ENCODE data around the gene NTPCR.

Gene NTPCR

GRCh38 chr1:233016798-233017197 is 66.4 kb downstream of the NTPCR start:
- Histone ChIP-seq H3K9ac (ENCODE audit: low read depth, low read length) (no peak overlapping the region), H3K4me3 (ENCODE audit: low read depth, low read length) (no peak overlapping the region), H3K36me3 (ENCODE audit: control insufficient read depth, insufficient read depth, low read length) (peaks cover 30% of the 10 kb centered on the region), H3K4me1 (ENCODE audit: control insufficient read depth, insufficient read depth, low read length) (peaks cover 13% of the 10 kb centered on the region; the same call in 1 of the 2 replicates), H3K27me3 (ENCODE audit: control insufficient read depth, insufficient read depth, low read length) (no peaks in the 10 kb centered on the region), H3K27ac (ENCODE audit: low read depth, low read length) (no peak overlapping the region), H3K9me3 (ENCODE audit: control insufficient read depth, insufficient read depth, low read length) (no peaks in the 10 kb centered on the region)

DNA sequence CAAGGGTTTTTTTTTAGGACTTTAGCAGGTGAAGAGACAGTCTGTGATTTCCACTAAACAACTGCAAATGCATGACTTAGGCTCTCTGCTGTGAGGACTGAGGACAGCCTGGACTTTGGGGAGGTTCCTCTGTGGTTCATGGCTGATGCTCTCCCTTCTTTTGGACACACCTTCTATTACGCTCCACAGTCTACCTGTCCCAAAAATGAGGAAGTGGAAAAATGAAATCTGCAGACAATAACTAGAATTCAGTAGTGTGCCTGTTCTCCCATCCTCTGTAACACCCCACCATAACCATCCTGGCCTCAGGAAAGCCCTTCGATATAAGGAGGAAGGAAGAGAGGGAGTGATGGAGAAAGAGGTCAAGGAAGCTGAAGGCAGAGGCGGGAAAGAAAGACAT is 68.7 kb downstream of the NTPCR start:
- Histone ChIP-seq H3K9me3 (ENCODE audit: control insufficient read depth, insufficient read depth, low read length) (no peaks in the 10 kb centered on the region), H3K4me3 (ENCODE audit: low read depth, low read length) (no peak overlapping the region), H3K27me3 (ENCODE audit: control insufficient read depth, insufficient read depth, low read length) (no peaks in the 10 kb centered on the region), H3K4me1 (ENCODE audit: control insufficient read depth, insufficient read depth, low read length) (peaks cover 13% of the 10 kb centered on the region; the same call in 1 of the 2 replicates), H3K27ac (ENCODE audit: low read depth, low read length) (no peak overlapping the region), H3K36me3 (ENCODE audit: control insufficient read depth, insufficient read depth, low read length) (peaks cover 16% of the 10 kb centered on the region), H3K9ac (ENCODE audit: low read depth, low read length) (no peak overlapping the region)

GRCh38 chr1:233019778-233020325 is 69.4 kb downstream of the NTPCR start:
- no peak overlapping the region for H3K4me3 ChIP-seq (ENCODE audit: low read depth, low read length)
- H3K27me3 ChIP-seq (ENCODE audit: control insufficient read depth, insufficient read depth, low read length), result no peaks in the 10 kb centered on the region
- H3K27ac ChIP-seq (ENCODE audit: low read depth, low read length), result no peak overlapping the region
- H3K9ac ChIP-seq (ENCODE audit: low read depth, low read length), result no peak overlapping the region
- no peaks in the 10 kb centered on the region for H3K9me3 ChIP-seq (ENCODE audit: control insufficient read depth, insufficient read depth, low read length)
- peaks cover 13% of the 10 kb centered on the region; the same call in 1 of the 2 replicates for H3K4me1 ChIP-seq (ENCODE audit: control insufficient read depth, insufficient read depth, low read length)
- peaks cover 13% of the 10 kb centered on the region for H3K36me3 ChIP-seq (ENCODE audit: control insufficient read depth, insufficient read depth, low read length)

GRCh38 chr1:233020426-233020825 is 70.0 kb downstream of the NTPCR start:
- Histone ChIP-seq H3K27ac (ENCODE audit: low read depth, low read length) (no peak overlapping the region), H3K9ac (ENCODE audit: low read depth, low read length) (no peak overlapping the region), H3K27me3 (ENCODE audit: control insufficient read depth, insufficient read depth, low read length) (no peaks in the 10 kb centered on the region), H3K9me3 (ENCODE audit: control insufficient read depth, insufficient read depth, low read length) (no peaks in the 10 kb centered on the region), H3K36me3 (ENCODE audit: control insufficient read depth, insufficient read depth, low read length) (peaks cover 13% of the 10 kb centered on the region), H3K4me1 (ENCODE audit: control insufficient read depth, insufficient read depth, low read length) (peaks cover 14% of the 10 kb centered on the region), H3K4me3 (ENCODE audit: low read depth, low read length) (no peak overlapping the region)

DNA sequence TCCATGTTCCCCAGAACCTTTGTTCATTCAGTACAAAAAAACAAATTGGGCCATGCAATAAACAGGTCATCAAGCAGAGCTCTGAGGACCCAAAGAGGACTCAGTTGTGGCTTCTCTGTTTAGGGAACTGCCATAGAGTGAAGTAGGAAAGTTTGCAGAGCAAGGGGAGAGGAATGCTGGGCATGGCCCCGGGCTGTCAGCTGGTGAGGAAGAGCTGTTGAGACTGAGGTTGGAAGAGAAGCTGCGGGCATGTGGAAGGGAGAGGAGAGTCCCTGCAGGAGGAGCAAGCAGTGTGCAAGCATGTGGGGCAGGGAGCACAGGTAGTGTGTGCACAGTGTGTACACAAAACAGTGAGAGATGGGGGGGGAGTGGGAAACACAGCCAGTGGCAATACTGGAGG is 71.8 kb downstream of the NTPCR start:
- Histone ChIP-seq H3K27ac (ENCODE audit: low read depth, low read length) (no peak overlapping the region), H3K9me3 (ENCODE audit: control insufficient read depth, insufficient read depth, low read length) (no peaks in the 10 kb centered on the region), H3K9ac (ENCODE audit: low read depth, low read length) (no peak overlapping the region), H3K27me3 (ENCODE audit: control insufficient read depth, insufficient read depth, low read length) (no peaks in the 10 kb centered on the region), H3K4me3 (ENCODE audit: low read depth, low read length) (no peak overlapping the region), H3K4me1 (ENCODE audit: control insufficient read depth, insufficient read depth, low read length) (peaks cover 29% of the 10 kb centered on the region), H3K36me3 (ENCODE audit: control insufficient read depth, insufficient read depth, low read length) (peaks cover 10% of the 10 kb centered on the region)

DNA sequence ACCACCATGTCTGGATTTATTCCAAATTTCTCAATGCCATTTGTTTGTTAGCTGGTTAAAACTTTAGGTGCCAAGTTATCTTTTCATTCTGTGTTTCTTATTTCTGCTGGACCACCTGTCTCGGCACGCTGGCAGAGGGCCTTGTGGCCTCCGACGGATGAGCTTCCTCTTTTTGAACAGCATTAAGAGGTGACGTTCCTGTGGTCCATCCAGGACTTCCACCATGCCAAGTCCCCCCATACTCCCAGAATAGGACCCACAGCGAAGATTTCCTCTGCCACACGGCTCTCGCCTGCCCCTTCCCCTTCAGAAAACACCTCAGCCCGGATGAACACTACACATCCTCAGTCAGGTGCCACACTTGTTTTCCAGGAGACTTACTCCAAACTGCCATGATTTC is 73.8 kb downstream of the NTPCR start:
- Histone ChIP-seq H3K27me3 (ENCODE audit: control insufficient read depth, insufficient read depth, low read length) (no peaks in the 10 kb centered on the region), H3K9me3 (ENCODE audit: control insufficient read depth, insufficient read depth, low read length) (no peaks in the 10 kb centered on the region), H3K36me3 (ENCODE audit: control insufficient read depth, insufficient read depth, low read length) (peaks cover 4% of the 10 kb centered on the region; the same call in 1 of the 2 replicates), H3K4me3 (ENCODE audit: low read depth, low read length) (no peak overlapping the region), H3K9ac (ENCODE audit: low read depth, low read length) (no peak overlapping the region), H3K27ac (ENCODE audit: low read depth, low read length) (no peak overlapping the region), H3K4me1 (ENCODE audit: control insufficient read depth, insufficient read depth, low read length) (peaks cover 38% of the 10 kb centered on the region)

- Histone ChIP-seq H3K4me1 (ENCODE audit: control insufficient read depth, insufficient read depth, low read length) (peaks cover 33% of the 10 kb centered on the region), H3K9ac (ENCODE audit: low read depth, low read length) (no peak overlapping the region), H3K9me3 (ENCODE audit: control insufficient read depth, insufficient read depth, low read length) (no peaks in the 10 kb centered on the region), H3K4me3 (ENCODE audit: low read depth, low read length) (no peak overlapping the region), H3K27me3 (ENCODE audit: control insufficient read depth, insufficient read depth, low read length) (no peaks in the 10 kb centered on the region), H3K27ac (ENCODE audit: low read depth, low read length) (peak overlapping the region; percentile 46), H3K36me3 (ENCODE audit: control insufficient read depth, insufficient read depth, low read length) (peaks cover 4% of the 10 kb centered on the region; the same call in 1 of the 2 replicates)
Measured at GRCh38 chr1:233025157-233025556, 74.7 kb downstream of the NTPCR start.

DNA sequence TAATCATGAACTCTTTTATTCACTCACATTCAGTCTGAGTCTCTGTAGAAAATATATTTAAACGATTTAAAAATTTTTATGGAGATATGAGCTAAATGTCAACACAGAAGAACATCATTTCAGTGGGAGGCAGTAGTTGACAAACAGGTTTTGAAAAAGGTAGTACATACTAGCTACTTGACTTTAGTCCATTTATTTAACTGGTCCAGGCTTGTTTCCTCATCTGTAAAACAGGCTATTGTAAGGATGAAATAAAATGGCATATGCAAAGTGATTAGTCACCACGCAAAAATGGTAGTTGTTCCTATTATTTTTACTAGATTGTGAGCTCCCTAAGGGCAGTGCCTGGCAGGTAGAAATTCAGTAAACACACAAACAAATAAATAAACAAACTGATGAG is 75.2 kb downstream of the NTPCR start:
- Histone ChIP-seq H3K27ac (ENCODE audit: low read depth, low read length) (peak overlapping the region; percentile 46), H3K36me3 (ENCODE audit: control insufficient read depth, insufficient read depth, low read length) (peaks cover 4% of the 10 kb centered on the region; the same call in 1 of the 2 replicates), H3K9me3 (ENCODE audit: control insufficient read depth, insufficient read depth, low read length) (no peaks in the 10 kb centered on the region), H3K9ac (ENCODE audit: low read depth, low read length) (no peak overlapping the region), H3K4me1 (ENCODE audit: control insufficient read depth, insufficient read depth, low read length) (peaks cover 29% of the 10 kb centered on the region), H3K4me3 (ENCODE audit: low read depth, low read length) (no peak overlapping the region), H3K27me3 (ENCODE audit: control insufficient read depth, insufficient read depth, low read length) (no peaks in the 10 kb centered on the region)

GRCh38 chr1:233027046-233027445 is 76.6 kb downstream of the NTPCR start:
- H3K27ac ChIP-seq (ENCODE audit: low read depth, low read length), result no peak overlapping the region
- H3K27me3 ChIP-seq (ENCODE audit: control insufficient read depth, insufficient read depth, low read length), result no peaks in the 10 kb centered on the region
- no peak overlapping the region for H3K9ac ChIP-seq (ENCODE audit: low read depth, low read length)
- no peaks in the 10 kb centered on the region for H3K9me3 ChIP-seq (ENCODE audit: control insufficient read depth, insufficient read depth, low read length)
- H3K36me3 ChIP-seq (ENCODE audit: control insufficient read depth, insufficient read depth, low read length), result peaks cover 4% of the 10 kb centered on the region; the same call in 1 of the 2 replicates
- H3K4me3 ChIP-seq (ENCODE audit: low read depth, low read length), result no peak overlapping the region
- peaks cover 25% of the 10 kb centered on the region for H3K4me1 ChIP-seq (ENCODE audit: control insufficient read depth, insufficient read depth, low read length)

GRCh38 chr1:233031521-233031920 is 81.1 kb downstream of the NTPCR start:
- H3K36me3 ChIP-seq (ENCODE audit: control insufficient read depth, insufficient read depth, low read length), result no peaks in the 10 kb centered on the region
- no peak overlapping the region for H3K27ac ChIP-seq (ENCODE audit: low read depth, low read length)
- peaks cover 13% of the 10 kb centered on the region for H3K4me1 ChIP-seq (ENCODE audit: control insufficient read depth, insufficient read depth, low read length)
- no peak overlapping the region for H3K4me3 ChIP-seq (ENCODE audit: low read depth, low read length)
- no peaks in the 10 kb centered on the region for H3K9me3 ChIP-seq (ENCODE audit: control insufficient read depth, insufficient read depth, low read length)
- H3K9ac ChIP-seq (ENCODE audit: low read depth, low read length), result no peak overlapping the region
- H3K27me3 ChIP-seq (ENCODE audit: control insufficient read depth, insufficient read depth, low read length), result no peaks in the 10 kb centered on the region

GRCh38 chr1:233032916-233033315 is 82.5 kb downstream of the NTPCR start:
- Histone ChIP-seq H3K9ac (ENCODE audit: low read depth, low read length) (no peak overlapping the region), H3K27me3 (ENCODE audit: control insufficient read depth, insufficient read depth, low read length) (no peaks in the 10 kb centered on the region), H3K4me3 (ENCODE audit: low read depth, low read length) (no peak overlapping the region), H3K9me3 (ENCODE audit: control insufficient read depth, insufficient read depth, low read length) (no peaks in the 10 kb centered on the region), H3K27ac (ENCODE audit: low read depth, low read length) (no peak overlapping the region), H3K4me1 (ENCODE audit: control insufficient read depth, insufficient read depth, low read length) (peaks cover 2% of the 10 kb centered on the region; the same call in 1 of the 2 replicates), H3K36me3 (ENCODE audit: control insufficient read depth, insufficient read depth, low read length) (no peaks in the 10 kb centered on the region)
